Panc1 (cell line): ENCODE data around the gene ONECUT3. TPM values are rescaled to one million over a fixed set of nuclear protein-coding genes. Genes with fewer than 3 reads are reported as not detected.

Source experiments
- ATAC-seq: fragments of 200-7000 bp; cut with Tn5 transposase; 2 replicates; pipeline ENCODE4 v1.9.1; 2020; ENCODE audit warnings: mild to moderate bottlenecking, moderate library complexity
- BruUV-seq: library from RNA; stranded (reverse); fragments of 400-500 nt; replicated peaks from 2 replicates; lab custom pipeline; 2021; lab: Mats Ljungman, UMichigan
- CTCF ChIA-PET: fragments of 300-600 bp; sonication (Branson Sonifier 250); formaldehyde crosslinking; loops from one replicate; lab custom pipeline; 2022; ENCODE audit warnings: antibody characterized with exemption; lab: Charles Lee
- POLR2A ChIA-PET: fragments of 300-600 bp; sonication (Branson Sonifier 250); formaldehyde crosslinking; loops from one replicate; lab custom pipeline; 2022; ENCODE audit warnings: antibody characterized with exemption; lab: Charles Lee
- DNase-seq: peaks from one replicate; pipeline ENCODE4 v3.0.0-alpha.2; 2010; ENCODE audit warnings: low read depth, low spot score
- H3K27ac ChIP-seq: 2 replicates; pipeline ENCODE4 v1.5.1; 2011; ENCODE audit warnings: mild to moderate bottlenecking, low read length, inconsistent platforms
- H3K27me3 ChIP-seq: fragments of 200-500 bp; sonication (Bioruptor generic); 2 replicates; pipeline ENCODE4 v1.6.0; 2014; ENCODE audit warnings: low read length, inconsistent platforms; ENCODE audit not compliant: control insufficient read depth, insufficient read depth
- H3K36me3 ChIP-seq: fragments of 200-500 bp; sonication (Bioruptor generic); 2 replicates; pipeline ENCODE4 v1.5.1; 2014; ENCODE audit warnings: inconsistent platforms, mild to moderate bottlenecking, low read length, moderate library complexity; ENCODE audit not compliant: control insufficient read depth, insufficient read depth
- H3K4me1 ChIP-seq: 2 replicates; pipeline ENCODE4 v1.5.1; 2011; ENCODE audit warnings: inconsistent platforms, mild to moderate bottlenecking, low read length, moderate library complexity; ENCODE audit not compliant: control insufficient read depth, insufficient read depth
- H3K4me3 ChIP-seq, 2 experiments: 2 replicates each; pipeline ENCODE4 v1.5.1; 2011 to 2012; ENCODE audit warnings: low read depth in 2 of 2, low read length in 2 of 2, mild to moderate bottlenecking in 2 of 2, inconsistent platforms in 1 of 2, moderate library complexity in 1 of 2
- H3K9me3 ChIP-seq: fragments of 200-500 bp; sonication (Bioruptor generic); 2 replicates; pipeline ENCODE4 v1.5.1; 2014; ENCODE audit warnings: low read depth, mild to moderate bottlenecking, inconsistent platforms, low read length, moderate library complexity; ENCODE audit not compliant: control insufficient read depth, insufficient read depth
- CTCF ChIP-seq: fragments of 450-650 bp; IDR thresholded peaks from 2 replicates; pipeline ENCODE4 v1.5.1; 2017; ENCODE audit warnings: mild to moderate bottlenecking
- POLR2AphosphoS5 ChIP-seq: IDR thresholded peaks from 2 replicates; pipeline ENCODE4 v1.6.1; 2012; ENCODE audit warnings: mild to moderate bottlenecking, low read depth, low read length, moderate library complexity
- REST ChIP-seq, 2 experiments: IDR thresholded peaks; 2 replicates each; pipeline ENCODE4 v1.6.1; 2011 to 2012; ENCODE audit warnings: low read depth in 2 of 2, control low read depth in 1 of 2, low read length in 1 of 2, mild to moderate bottlenecking in 1 of 2, moderate library complexity in 1 of 2; ENCODE audit not compliant: insufficient read depth in 1 of 2
- SIN3A ChIP-seq: IDR thresholded peaks from 2 replicates; pipeline ENCODE4 v1.6.1; 2012; ENCODE audit warnings: low read depth, mild to moderate bottlenecking, low read length, moderate library complexity, borderline replicate concordance; ENCODE audit not compliant: insufficient read depth
- TCF7L2 ChIP-seq: IDR thresholded peaks from 2 replicates; pipeline ENCODE4 v1.6.1; 2011; ENCODE audit warnings: mild to moderate bottlenecking, low read depth, low read length, inconsistent platforms
- in situ Hi-C: cut with HindIII; loops from 2 replicates; pipeline ENCODE4 v1.10.0; 2016; ENCODE audit warnings: low sequenced_read_pairs, low pct_unique_long_range_greater_than_20kb
- intact Hi-C: fragments of 100-400 bp; cut with micrococcal nuclease; formaldehyde crosslinking; loops from one replicate; pipeline ENCODE4 v1.10.0; 2022; ENCODE audit not compliant: unreplicated experiment
- total RNA-seq: library from RNA; stranded (reverse); gene quantifications from one replicate; pipeline ENCODE4 v1.2.1, GENCODE V29; 2021; ENCODE audit not compliant: unreplicated experiment

ONECUT3 gene
- total RNA-seq, 1 experiment from 2014 or later, result 16.5 TPM

GRCh38 chr19:1790054-1790792 lies 36.9 kb downstream of the ONECUT3 start:
- Histone ChIP-seq H3K27me3 (no peaks in the 10 kb centered on the region), H3K9me3 (no peaks in the 10 kb centered on the region), H3K4me1 (no peaks in the 10 kb centered on the region), H3K36me3 (no peaks in the 10 kb centered on the region), H3K4me3 (no peak overlapping the region), H3K27ac (no peak overlapping the region)
- in situ Hi-C loops (no loop called here), intact Hi-C loops (no loop called here)
- DNase-seq (no peak), ATAC-seq (no peak)
- no TSS peak for BruUV-seq
- POLR2A ChIA-PET, result interaction anchor here (0.7 kb wide), 1 partner anchor 24 kb away, joined by 9 read pairs; no protein-coding TSS in a partner anchor
- CTCF ChIA-PET, result interaction anchor here (0.7 to 1.2 kb wide), 3 partner anchors 10 to 36 kb away, joined by 3 to 8 read pairs (median 4); no protein-coding TSS in a partner anchor
- TF ChIP-seq TCF7L2 (no peak), CTCF (no peak), SIN3A (no peak)

GRCh38 chr19:1791879-1792278 lies 38.6 kb downstream of the ONECUT3 start:
- H3K36me3 ChIP-seq, result no peaks in the 10 kb centered on the region
- BruUV-seq, result no TSS peak
- DNase-seq (no peak), ATAC-seq (no peak)
- POLR2A ChIA-PET, result no interaction called here
- no peak overlapping the region for H3K4me3 ChIP-seq
- in situ Hi-C loops, result no loop called here
- H3K9me3 ChIP-seq, result no peaks in the 10 kb centered on the region
- no peaks in the 10 kb centered on the region for H3K27me3 ChIP-seq
- no peaks in the 10 kb centered on the region; the same call in 1 of the 2 replicates for H3K4me1 ChIP-seq
- TF ChIP-seq CTCF (peak; percentile 35), SIN3A (no peak), POLR2AphosphoS5 (no peak), REST (IDR thresholded peaks at IDR 0.05; ENCODE audit: insufficient read depth in 1 of 2, low read depth in 2 of 2, low read length in 1 of 2) (no peak)
- H3K27ac ChIP-seq, result no peak overlapping the region
- intact Hi-C loops, result no loop called here
- CTCF ChIA-PET, result interaction anchor here (0.7 kb wide), 1 partner anchor 344 kb away, joined by 10 read pairs; no protein-coding TSS in a partner anchor
